Esophagus squamous epithelium (tissue), 4 donors: ENCODE measurements around the gene ARMC9.

ENCODE experiments used
- POLR2A ChIP-seq, 4 donors: fragments of 450-650 bp; IDR thresholded peaks; one replicate each; pipeline ENCODE4 v1.6.1; 2017; ENCODE audit warnings: antibody characterized with exemption in 4 of 4, mild to moderate bottlenecking in 4 of 4, moderate library complexity in 3 of 4
- TF ChIP-seq, protein P1 (sequence below), 6 experiments: fragments of 450-650 bp in 4 of 6; fragments of 200-600 bp in 2 of 6; sonication (generic) in 2 of 6; IDR thresholded peaks; one replicate each; pipeline ENCODE4 v1.5.1; 2016 to 2019; ENCODE audit warnings: antibody characterized with exemption in 6 of 6, mild to moderate bottlenecking in 4 of 6, moderate library complexity in 4 of 6

DNA sequence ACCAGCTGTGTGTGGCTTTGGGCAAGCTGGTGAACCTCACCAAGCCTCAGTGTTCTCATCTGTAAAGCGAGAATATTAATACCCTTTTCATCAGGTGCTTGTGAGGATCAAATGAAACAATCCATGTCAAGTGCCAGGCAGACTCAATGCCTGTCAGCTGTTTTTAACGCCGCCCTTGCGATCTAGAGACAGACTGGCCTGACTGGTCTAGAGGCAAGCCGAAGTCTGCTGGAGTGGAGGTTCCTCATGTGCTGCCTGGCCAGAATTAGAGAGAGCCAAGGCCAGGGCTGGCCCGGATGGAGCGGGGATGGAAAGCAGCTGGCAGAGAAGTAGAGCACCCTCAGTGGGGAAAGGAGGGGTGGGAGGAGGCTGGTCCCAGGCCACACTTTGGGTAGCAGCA lies 122.6 kb downstream of the ARMC9 start:
- TF ChIP-seq, protein P1, sequence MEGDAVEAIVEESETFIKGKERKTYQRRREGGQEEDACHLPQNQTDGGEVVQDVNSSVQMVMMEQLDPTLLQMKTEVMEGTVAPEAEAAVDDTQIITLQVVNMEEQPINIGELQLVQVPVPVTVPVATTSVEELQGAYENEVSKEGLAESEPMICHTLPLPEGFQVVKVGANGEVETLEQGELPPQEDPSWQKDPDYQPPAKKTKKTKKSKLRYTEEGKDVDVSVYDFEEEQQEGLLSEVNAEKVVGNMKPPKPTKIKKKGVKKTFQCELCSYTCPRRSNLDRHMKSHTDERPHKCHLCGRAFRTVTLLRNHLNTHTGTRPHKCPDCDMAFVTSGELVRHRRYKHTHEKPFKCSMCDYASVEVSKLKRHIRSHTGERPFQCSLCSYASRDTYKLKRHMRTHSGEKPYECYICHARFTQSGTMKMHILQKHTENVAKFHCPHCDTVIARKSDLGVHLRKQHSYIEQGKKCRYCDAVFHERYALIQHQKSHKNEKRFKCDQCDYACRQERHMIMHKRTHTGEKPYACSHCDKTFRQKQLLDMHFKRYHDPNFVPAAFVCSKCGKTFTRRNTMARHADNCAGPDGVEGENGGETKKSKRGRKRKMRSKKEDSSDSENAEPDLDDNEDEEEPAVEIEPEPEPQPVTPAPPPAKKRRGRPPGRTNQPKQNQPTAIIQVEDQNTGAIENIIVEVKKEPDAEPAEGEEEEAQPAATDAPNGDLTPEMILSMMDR (IDR thresholded peaks at IDR 0.05): no peak
- TF ChIP-seq POLR2A (IDR thresholded peaks at IDR 0.05): no peak
